ENCODE data around the gene SPARC.

DNA sequence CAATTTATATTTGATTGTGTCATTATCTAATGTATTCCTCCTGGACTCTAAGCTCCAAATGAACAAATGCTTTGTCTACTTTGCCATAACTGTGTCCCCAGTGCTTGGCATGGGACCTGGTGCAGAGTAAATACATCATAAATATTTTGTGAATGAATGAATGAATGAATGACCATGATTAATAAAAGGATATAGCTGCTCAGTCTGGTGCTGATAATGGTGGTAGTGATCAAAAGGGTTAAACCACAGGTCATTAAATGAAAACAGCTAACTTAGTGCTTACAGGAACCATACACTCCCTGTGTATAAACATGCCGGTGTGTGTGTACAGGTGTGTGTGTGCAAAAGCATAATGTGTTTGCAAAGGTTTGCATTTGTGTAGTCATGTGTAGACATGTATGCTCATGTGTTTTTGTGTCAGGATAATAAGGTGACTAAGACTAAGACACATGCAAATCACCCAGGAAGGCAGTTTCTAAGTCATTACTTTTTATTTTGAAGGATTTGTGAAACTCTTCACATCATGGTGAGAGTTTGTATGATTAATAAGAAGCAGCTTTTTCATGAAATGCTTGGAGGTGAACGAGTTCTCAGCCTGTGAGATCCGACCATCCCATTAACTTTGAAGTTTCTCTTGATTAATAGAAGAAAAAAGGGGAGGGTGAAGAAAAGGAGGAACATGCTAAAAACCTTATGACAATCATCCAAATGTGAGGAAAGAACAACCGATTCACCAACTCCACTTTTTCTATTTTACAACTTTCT, 24.6 kb downstream of the SPARC start:
- TF ChIP-seq, protein P1, sequence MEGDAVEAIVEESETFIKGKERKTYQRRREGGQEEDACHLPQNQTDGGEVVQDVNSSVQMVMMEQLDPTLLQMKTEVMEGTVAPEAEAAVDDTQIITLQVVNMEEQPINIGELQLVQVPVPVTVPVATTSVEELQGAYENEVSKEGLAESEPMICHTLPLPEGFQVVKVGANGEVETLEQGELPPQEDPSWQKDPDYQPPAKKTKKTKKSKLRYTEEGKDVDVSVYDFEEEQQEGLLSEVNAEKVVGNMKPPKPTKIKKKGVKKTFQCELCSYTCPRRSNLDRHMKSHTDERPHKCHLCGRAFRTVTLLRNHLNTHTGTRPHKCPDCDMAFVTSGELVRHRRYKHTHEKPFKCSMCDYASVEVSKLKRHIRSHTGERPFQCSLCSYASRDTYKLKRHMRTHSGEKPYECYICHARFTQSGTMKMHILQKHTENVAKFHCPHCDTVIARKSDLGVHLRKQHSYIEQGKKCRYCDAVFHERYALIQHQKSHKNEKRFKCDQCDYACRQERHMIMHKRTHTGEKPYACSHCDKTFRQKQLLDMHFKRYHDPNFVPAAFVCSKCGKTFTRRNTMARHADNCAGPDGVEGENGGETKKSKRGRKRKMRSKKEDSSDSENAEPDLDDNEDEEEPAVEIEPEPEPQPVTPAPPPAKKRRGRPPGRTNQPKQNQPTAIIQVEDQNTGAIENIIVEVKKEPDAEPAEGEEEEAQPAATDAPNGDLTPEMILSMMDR (IDR thresholded peaks at IDR 0.05): no peak
- no peak for TF ChIP-seq POLR2A (IDR thresholded peaks at IDR 0.05)

Data from uterus (tissue), 2 donors.